Neural progenitor cell (in vitro differentiated cells): ENCODE results near the gene ACO2.
"Not testable (repeated sequence)": the region's sequence is repeated elsewhere in the genome, so short reads cannot be mapped to it uniquely, and the experiment has no call there.

ENCODE experiments used
- CTCF ChIP-seq: fragments of 200-600 bp; sonication (generic); IDR thresholded peaks from 2 replicates; pipeline ENCODE4 v1.5.1; 2017; ENCODE audit warnings: antibody characterized with exemption, mild to moderate bottlenecking
- EZH2 ChIP-seq: fragments of 200-600 bp; sonication (generic); IDR thresholded peaks from 2 replicates; pipeline ENCODE4 v1.6.1; 2017; ENCODE audit warnings: antibody characterized with exemption, mild to moderate bottlenecking, moderate library complexity
- EZH2phosphoT487 ChIP-seq: fragments of 200-600 bp; sonication (generic); IDR thresholded peaks from 2 replicates; pipeline ENCODE4 v1.6.1; 2017; ENCODE audit warnings: antibody characterized with exemption

DNA sequence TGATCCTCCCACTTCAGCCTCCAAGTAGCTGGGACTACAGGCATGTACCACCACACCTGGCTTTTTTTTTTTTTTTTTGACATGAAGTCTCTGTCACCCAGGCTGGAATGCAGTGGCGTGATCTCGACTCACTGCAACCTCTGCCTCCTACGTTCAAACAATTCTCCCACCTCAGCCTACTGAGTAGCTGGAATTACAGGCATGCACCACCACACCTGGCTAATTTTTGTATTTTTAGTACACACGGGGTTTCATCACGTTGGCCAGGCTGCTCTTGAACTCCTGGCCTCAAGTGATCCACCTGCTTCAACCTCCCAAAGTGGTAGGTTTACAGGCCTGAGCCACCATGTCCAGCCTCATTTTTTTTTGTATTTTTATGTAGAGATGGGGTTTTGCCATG lies 28.4 kb upstream of the ACO2 start:
- TF ChIP-seq CTCF, EZH2, EZH2phosphoT487: not testable (repeated sequence)
